ENCODE results near the gene FAM107B. TPM values are rescaled to one million over a fixed set of nuclear protein-coding genes. Genes with fewer than 3 reads are reported as not detected.

Gene FAM107B
- total and polyA plus RNA-seq, 2 of the 13 experiments (the other 11 are each of a cell fraction or from before 2014, with no cell fraction given) = 15.7 to 24.8 TPM

DNA sequence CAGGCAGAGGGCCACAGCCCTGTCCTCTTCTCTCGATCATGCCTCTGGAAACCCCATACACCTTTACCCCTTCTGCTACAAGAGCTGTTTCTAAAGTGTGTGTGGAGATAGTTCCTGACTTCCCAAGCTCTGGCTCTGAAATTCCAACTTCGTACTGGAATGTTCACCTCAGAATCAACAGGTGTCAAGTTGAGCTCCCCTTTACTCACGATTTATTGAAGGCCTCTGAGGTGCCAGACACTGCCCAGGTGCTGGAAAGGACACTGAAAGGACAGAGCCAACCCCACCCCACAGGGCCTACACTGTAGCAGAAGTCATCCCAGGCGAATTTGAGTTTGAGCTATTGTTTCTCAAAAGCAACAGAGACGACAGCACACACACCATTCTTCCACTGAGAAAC, 234.1 kb downstream of the FAM107B start (continued):
- TF ChIP-seq, protein P1, sequence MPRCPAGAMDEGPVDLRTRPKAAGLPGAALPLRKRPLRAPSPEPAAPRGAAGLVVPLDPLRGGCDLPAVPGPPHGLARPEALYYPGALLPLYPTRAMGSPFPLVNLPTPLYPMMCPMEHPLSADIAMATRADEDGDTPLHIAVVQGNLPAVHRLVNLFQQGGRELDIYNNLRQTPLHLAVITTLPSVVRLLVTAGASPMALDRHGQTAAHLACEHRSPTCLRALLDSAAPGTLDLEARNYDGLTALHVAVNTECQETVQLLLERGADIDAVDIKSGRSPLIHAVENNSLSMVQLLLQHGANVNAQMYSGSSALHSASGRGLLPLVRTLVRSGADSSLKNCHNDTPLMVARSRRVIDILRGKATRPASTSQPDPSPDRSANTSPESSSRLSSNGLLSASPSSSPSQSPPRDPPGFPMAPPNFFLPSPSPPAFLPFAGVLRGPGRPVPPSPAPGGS (CRISPR knock-in tag; IDR thresholded peaks at IDR 0.05) = no peak
- TF ChIP-seq, protein P2, sequence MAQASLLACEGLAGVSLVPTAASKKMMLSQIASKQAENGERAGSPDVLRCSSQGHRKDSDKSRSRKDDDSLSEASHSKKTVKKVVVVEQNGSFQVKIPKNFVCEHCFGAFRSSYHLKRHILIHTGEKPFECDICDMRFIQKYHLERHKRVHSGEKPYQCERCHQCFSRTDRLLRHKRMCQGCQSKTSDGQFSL (CRISPR knock-in tag; IDR thresholded peaks at IDR 0.05) = no peak

DNA sequence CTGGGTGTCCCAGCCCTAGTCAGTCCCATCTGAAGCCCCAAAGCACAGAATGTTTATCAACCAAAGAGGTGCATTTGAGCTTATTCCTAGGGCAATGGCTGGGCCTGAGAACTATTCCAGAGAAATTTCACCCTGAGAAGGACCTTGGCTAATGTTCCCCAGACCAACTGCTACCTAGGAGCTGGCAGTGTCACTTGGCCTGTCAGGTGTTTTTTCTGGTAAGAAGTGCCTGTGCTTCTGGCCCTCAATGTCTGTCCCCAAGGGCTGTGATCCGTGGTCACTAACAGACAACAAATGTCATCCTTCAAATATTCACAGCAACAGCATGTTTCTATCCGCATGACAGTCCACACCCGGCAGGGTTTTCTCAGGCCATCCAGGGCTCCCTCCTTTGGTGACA, 234.6 kb downstream of the FAM107B start:
- BruUV-seq (replicated peaks) = no TSS peak
- Histone ChIP-seq H3K4me1 (ENCODE audit: insufficient read depth, low read length) (peaks cover 34% of the 10 kb centered on the region), H3K9me3 (ENCODE audit: low read length) (no peaks in the 10 kb centered on the region), H2AFZ (ENCODE audit: low read length) (no peak overlapping the region), H3K4me2 (ENCODE audit: low read depth, low read length) (no peak overlapping the region), H4K20me1 (ENCODE audit: insufficient read depth, low read length) (peaks cover 10% of the 10 kb centered on the region; the same call in 1 of the 2 replicates), H3K27ac (ENCODE audit: extremely low read length, insufficient read depth, low read length) (no peak overlapping the region), H3K9ac (ENCODE audit: insufficient read depth, low read depth, low read length) (no peak overlapping the region), H3K4me3 (replicated peaks in 1 of 3; ENCODE audit: insufficient read depth in 1 of 3, low read depth in 2 of 3, low read length in 3 of 3) (no peak overlapping the region), H3K79me2 (ENCODE audit: insufficient read depth, low read length) (peaks cover 13% of the 10 kb centered on the region), H3K27me3 (ENCODE audit: control insufficient read depth in 1 of 2, insufficient read depth in 2 of 2, low read length in 2 of 2) (no peaks in the 10 kb centered on the region), H3K36me3 (replicated peaks in 1 of 2; ENCODE audit: control insufficient read depth in 1 of 2, insufficient read depth in 2 of 2, low read length in 2 of 2) (peaks cover 4 to 13% of the 10 kb centered on the region in 2 experiments; a peak in 2 of 5 replicates)
- DNase-seq (ENCODE audit: low spot score) (no peak), FAIRE-seq (no peak), ATAC-seq (no peak)
- in situ Hi-C loops (cut with HindIII; ENCODE audit: extremely low pct_ligation_motif_present, low pct_unique_long_range_greater_than_20kb) (no loop called here), intact Hi-C loops (cut with micrococcal nuclease; ENCODE audit: unreplicated experiment) (no loop called here)
- CTCF ChIA-PET (ENCODE audit: low intra/inter-chr PET ratio, low total read pairs) = no interaction called here
- POLR2A ChIA-PET = no interaction called here
- no peak for TF ChIP-seq ZFY (CRISPR knock-in tag; IDR thresholded peaks at IDR 0.05)
- no peak for TF ChIP-seq CEBPB (IDR thresholded peaks at IDR 0.05; ENCODE audit: borderline replicate concordance, low read depth, low read length)
- TF ChIP-seq, protein P3, sequence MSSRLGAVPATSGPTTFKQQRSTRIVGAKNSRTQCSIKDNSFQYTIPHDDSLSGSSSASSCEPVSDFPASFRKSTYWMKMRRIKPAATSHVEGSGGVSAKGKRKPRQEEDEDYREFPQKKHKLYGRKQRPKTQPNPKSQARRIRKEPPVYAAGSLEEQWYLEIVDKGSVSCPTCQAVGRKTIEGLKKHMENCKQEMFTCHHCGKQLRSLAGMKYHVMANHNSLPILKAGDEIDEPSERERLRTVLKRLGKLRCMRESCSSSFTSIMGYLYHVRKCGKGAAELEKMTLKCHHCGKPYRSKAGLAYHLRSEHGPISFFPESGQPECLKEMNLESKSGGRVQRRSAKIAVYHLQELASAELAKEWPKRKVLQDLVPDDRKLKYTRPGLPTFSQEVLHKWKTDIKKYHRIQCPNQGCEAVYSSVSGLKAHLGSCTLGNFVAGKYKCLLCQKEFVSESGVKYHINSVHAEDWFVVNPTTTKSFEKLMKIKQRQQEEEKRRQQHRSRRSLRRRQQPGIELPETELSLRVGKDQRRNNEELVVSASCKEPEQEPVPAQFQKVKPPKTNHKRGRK (CRISPR knock-in tag; IDR thresholded peaks at IDR 0.05) = no peak
- TF ChIP-seq NFE2L2 (IDR thresholded peaks at IDR 0.05; ENCODE audit: low read length) = no peak
- no peak for TF ChIP-seq ESRRA (CRISPR knock-in tag; IDR thresholded peaks at IDR 0.05; ENCODE audit: low read depth)
- TF ChIP-seq CC2D1A (CRISPR knock-in tag; IDR thresholded peaks at IDR 0.05) = no peak
- TF ChIP-seq ZFX (CRISPR knock-in tag; IDR thresholded peaks at IDR 0.05; ENCODE audit: low read depth) = no peak
- no peak for TF ChIP-seq GZF1 (CRISPR knock-in tag; IDR thresholded peaks at IDR 0.05)
- no peak for TF ChIP-seq CCDC6 (CRISPR knock-in tag; IDR thresholded peaks at IDR 0.05)
- TF ChIP-seq, protein P1 (CRISPR knock-in tag; IDR thresholded peaks at IDR 0.05) = no peak
- 92% methylated on average over 3 of the region's 3 CpGs for WGBS (ENCODE audit: low lambda C conversion rate)
